Neural progenitor cell (in vitro differentiated cells): ENCODE measurements around the gene OR10G3. TPM values are rescaled to one million over a fixed set of nuclear protein-coding genes. Genes with fewer than 3 reads are reported as not detected.
A peak's percentile ranks its signal among the peaks of the same experiment; 100 is the strongest.

Experiments used
- DNase-seq: peaks from one replicate; pipeline ENCODE4 v3.0.0-alpha.2; 2016; ENCODE audit warnings: low spot score
- H2AFZ ChIP-seq: fragments of 200-600 bp; sonication (generic); replicated peaks from 2 replicates; pipeline ENCODE4 v1.6.1; 2016; ENCODE audit warnings: antibody characterized with exemption
- H3F3A ChIP-seq: fragments of 200-600 bp; sonication (generic); 2 replicates; pipeline ENCODE4 v1.6.1; 2016; ENCODE audit warnings: antibody characterized with exemption, low read depth
- H3K27ac ChIP-seq: fragments of 200-600 bp; sonication (generic); 2 replicates; pipeline ENCODE4 v1.5.1; 2016; ENCODE audit warnings: mild to moderate bottlenecking
- H3K27me3 ChIP-seq: fragments of 200-600 bp; sonication (generic); 2 replicates; pipeline ENCODE4 v1.6.1; 2016; ENCODE audit warnings: mild to moderate bottlenecking, moderate library complexity
- H3K36me3 ChIP-seq: fragments of 200-600 bp; sonication (generic); 2 replicates; pipeline ENCODE4 v1.5.1; 2016
- H3K4me1 ChIP-seq: fragments of 200-600 bp; sonication (generic); 2 replicates; pipeline ENCODE4 v1.6.1; 2016; ENCODE audit warnings: mixed run types
- H3K4me2 ChIP-seq: fragments of 200-600 bp; sonication (generic); 2 replicates; pipeline ENCODE4 v1.6.1; 2016
- H3K4me3 ChIP-seq: fragments of 200-600 bp; sonication (generic); 2 replicates; pipeline ENCODE4 v1.5.1; 2016
- H3K79me2 ChIP-seq: fragments of 200-600 bp; sonication (generic); 2 replicates; pipeline ENCODE4 v1.6.1; 2016; ENCODE audit warnings: low read depth
- H3K9ac ChIP-seq: fragments of 200-600 bp; sonication (generic); 2 replicates; pipeline ENCODE4 v1.6.1; 2016
- H3K9me3 ChIP-seq: fragments of 200-600 bp; sonication (generic); 2 replicates; pipeline ENCODE4 v1.5.1; 2016; ENCODE audit warnings: low read depth
- H4K20me1 ChIP-seq: fragments of 200-600 bp; sonication (generic); 2 replicates; pipeline ENCODE4 v1.6.1; 2016; ENCODE audit warnings: low read depth
- H3K27ac Mint-ChIP-seq: 3 replicates; pipeline ENCODE4 v1.8.0; 2021; ENCODE audit warnings: mixed read lengths
- H3K27me3 Mint-ChIP-seq: 2 replicates; pipeline ENCODE4 v1.8.0; 2022; ENCODE audit warnings: low read depth, mild to moderate bottlenecking, inconsistent platforms, moderate library complexity, mixed read lengths; ENCODE audit not compliant: insufficient read depth
- H3K36me3 Mint-ChIP-seq: 3 replicates; pipeline ENCODE4 v1.8.0; 2021; ENCODE audit warnings: mixed read lengths
- H3K4me1 Mint-ChIP-seq: 3 replicates; pipeline ENCODE4 v1.8.0; 2021; ENCODE audit warnings: mixed read lengths
- H3K4me3 Mint-ChIP-seq: 3 replicates; pipeline ENCODE4 v1.8.0; 2021; ENCODE audit warnings: mild to moderate bottlenecking, moderate library complexity, mixed read lengths
- H3K9me3 Mint-ChIP-seq: 3 replicates; pipeline ENCODE4 v1.8.0; 2020; ENCODE audit warnings: mixed read lengths
- EZH2 ChIP-seq: fragments of 200-600 bp; sonication (generic); IDR thresholded peaks from 2 replicates; pipeline ENCODE4 v1.6.1; 2017; ENCODE audit warnings: antibody characterized with exemption, mild to moderate bottlenecking, moderate library complexity
- EZH2phosphoT487 ChIP-seq: fragments of 200-600 bp; sonication (generic); IDR thresholded peaks from 2 replicates; pipeline ENCODE4 v1.6.1; 2017; ENCODE audit warnings: antibody characterized with exemption
- total RNA-seq: library from RNA; depleted of rRNA; stranded (reverse); fragments of >200 nt; gene quantifications from 2 replicates; pipeline ENCODE4 v1.2.3, GENCODE V29; 2015; ENCODE audit warnings: low replicate concordance
- TF ChIP-seq, protein P1 (sequence below): fragments of 200-600 bp; sonication (generic); IDR thresholded peaks from 2 replicates; pipeline ENCODE4 v1.5.1; 2017; ENCODE audit warnings: antibody characterized with exemption, mild to moderate bottlenecking

The OR10G3 gene
- total RNA-seq, 1 donor from 2014 or later = not detected

- no peaks in the 10 kb centered on the region for H3K27me3 ChIP-seq
- Mint-ChIP-seq H3K4me3 (peak overlapping the region; percentile 79), H3K4me1 (peaks cover 66% of the 10 kb centered on the region), H3K27ac (peak overlapping the region; percentile 94), H3K9me3 (no peaks in the 10 kb centered on the region), H3K27me3 (peaks cover 5% of the 10 kb centered on the region), H3K36me3 (no peaks in the 10 kb centered on the region)
- peak overlapping the region; percentile 41 for H3K4me3 ChIP-seq
- H3K4me1 ChIP-seq = peaks cover 55% of the 10 kb centered on the region
- peaks cover 85% of the 10 kb centered on the region for H3F3A ChIP-seq
- H3K4me2 ChIP-seq = peak overlapping the region; percentile 96
- no peak overlapping the region for H2AFZ ChIP-seq
- DNase-seq = peak; percentile 92
- H3K9me3 ChIP-seq = no peaks in the 10 kb centered on the region
- peaks cover 58% of the 10 kb centered on the region for H3K79me2 ChIP-seq
- peaks cover 13% of the 10 kb centered on the region for H4K20me1 ChIP-seq
- peak overlapping the region; percentile 99 for H3K27ac ChIP-seq
- peak overlapping the region; percentile 6 for H3K9ac ChIP-seq
- H3K36me3 ChIP-seq = no peaks in the 10 kb centered on the region
- TF ChIP-seq EZH2 (no peak), EZH2phosphoT487 (no peak)
- TF ChIP-seq, protein P1, sequence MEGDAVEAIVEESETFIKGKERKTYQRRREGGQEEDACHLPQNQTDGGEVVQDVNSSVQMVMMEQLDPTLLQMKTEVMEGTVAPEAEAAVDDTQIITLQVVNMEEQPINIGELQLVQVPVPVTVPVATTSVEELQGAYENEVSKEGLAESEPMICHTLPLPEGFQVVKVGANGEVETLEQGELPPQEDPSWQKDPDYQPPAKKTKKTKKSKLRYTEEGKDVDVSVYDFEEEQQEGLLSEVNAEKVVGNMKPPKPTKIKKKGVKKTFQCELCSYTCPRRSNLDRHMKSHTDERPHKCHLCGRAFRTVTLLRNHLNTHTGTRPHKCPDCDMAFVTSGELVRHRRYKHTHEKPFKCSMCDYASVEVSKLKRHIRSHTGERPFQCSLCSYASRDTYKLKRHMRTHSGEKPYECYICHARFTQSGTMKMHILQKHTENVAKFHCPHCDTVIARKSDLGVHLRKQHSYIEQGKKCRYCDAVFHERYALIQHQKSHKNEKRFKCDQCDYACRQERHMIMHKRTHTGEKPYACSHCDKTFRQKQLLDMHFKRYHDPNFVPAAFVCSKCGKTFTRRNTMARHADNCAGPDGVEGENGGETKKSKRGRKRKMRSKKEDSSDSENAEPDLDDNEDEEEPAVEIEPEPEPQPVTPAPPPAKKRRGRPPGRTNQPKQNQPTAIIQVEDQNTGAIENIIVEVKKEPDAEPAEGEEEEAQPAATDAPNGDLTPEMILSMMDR = no peak
Observed at GRCh38 chr14:21539189-21539940, 40.5 kb downstream of the OR10G3 start.

- H3F3A ChIP-seq = peaks cover 85% of the 10 kb centered on the region
- peaks cover 36% of the 10 kb centered on the region for H4K20me1 ChIP-seq
- peak; percentile 84 for DNase-seq
- no peaks in the 10 kb centered on the region for H3K27me3 ChIP-seq
- H3K27ac ChIP-seq = peak overlapping the region; percentile 99
- H3K27ac Mint-ChIP-seq = peak overlapping the region; percentile 100
- H3K4me1 Mint-ChIP-seq = peaks cover 59% of the 10 kb centered on the region
- no peaks in the 10 kb centered on the region for H3K9me3 ChIP-seq
- peaks cover 4% of the 10 kb centered on the region for H3K36me3 Mint-ChIP-seq
- peak overlapping the region; percentile 100 for H3K4me3 ChIP-seq
- H3K79me2 ChIP-seq = peaks cover 69% of the 10 kb centered on the region
- peak overlapping the region; percentile 96 for H3K4me2 ChIP-seq
- peak overlapping the region; percentile 90 for H3K4me3 Mint-ChIP-seq
- H3K4me1 ChIP-seq = peaks cover 56% of the 10 kb centered on the region
- no peaks in the 10 kb centered on the region for H3K9me3 Mint-ChIP-seq
- peaks cover 7% of the 10 kb centered on the region for H3K27me3 Mint-ChIP-seq
- TF ChIP-seq, protein P1 = no peak
- TF ChIP-seq EZH2phosphoT487 (no peak), EZH2 (no peak)
- H3K36me3 ChIP-seq = peaks cover 3% of the 10 kb centered on the region
- H3K9ac ChIP-seq = peak overlapping the region; percentile 43
- no peak overlapping the region for H2AFZ ChIP-seq
Observed at GRCh38 chr14:21537090-21537424, 42.8 kb downstream of the OR10G3 start.

- peaks cover 56% of the 10 kb centered on the region for H3K4me1 ChIP-seq
- H4K20me1 ChIP-seq = peaks cover 41% of the 10 kb centered on the region
- H3K9ac ChIP-seq = peak overlapping the region; percentile 43
- Mint-ChIP-seq H3K4me1 (peaks cover 57% of the 10 kb centered on the region), H3K27me3 (peaks cover 3% of the 10 kb centered on the region), H3K4me3 (peak overlapping the region; percentile 90), H3K27ac (peak overlapping the region; percentile 100), H3K9me3 (no peaks in the 10 kb centered on the region), H3K36me3 (peaks cover 6% of the 10 kb centered on the region)
- H3K36me3 ChIP-seq = peaks cover 6% of the 10 kb centered on the region
- peak overlapping the region; percentile 100 for H3K4me3 ChIP-seq
- no peaks in the 10 kb centered on the region for H3K27me3 ChIP-seq
- DNase-seq = peak; percentile 84
- H2AFZ ChIP-seq = no peak overlapping the region
- peaks cover 84% of the 10 kb centered on the region for H3F3A ChIP-seq
- H3K9me3 ChIP-seq = no peaks in the 10 kb centered on the region
- H3K4me2 ChIP-seq = peak overlapping the region; percentile 96
- TF ChIP-seq, protein P1 = no peak
- no peak for TF ChIP-seq EZH2
- H3K79me2 ChIP-seq = peaks cover 74% of the 10 kb centered on the region
- peak overlapping the region; percentile 99 for H3K27ac ChIP-seq
Observed at GRCh38 chr14:21536418-21537089, 43.3 kb downstream of the OR10G3 start.
